Activated CD4-positive, alpha-beta T cell treated with anti-CD3 and anti-CD28 coated beads, Interleukin-10, Interleukin-2, amounts not matched to agents 100 ng/mL and 50 ng/mL, durations not matched to agents 16 hours and 8 hours (primary cell): ENCODE results near the gene CXCL17.
A peak's percentile ranks its signal among the peaks of the same experiment; 100 is the strongest.
"Not testable (repeated sequence)": the region's sequence is repeated elsewhere in the genome, so short reads cannot be mapped to it uniquely, and the experiment has no call there.

Source experiments
- DNase-seq: peaks from one replicate; pipeline ENCODE4 v3.0.0-alpha.2; 2020

The CXCL17 gene

DNA sequence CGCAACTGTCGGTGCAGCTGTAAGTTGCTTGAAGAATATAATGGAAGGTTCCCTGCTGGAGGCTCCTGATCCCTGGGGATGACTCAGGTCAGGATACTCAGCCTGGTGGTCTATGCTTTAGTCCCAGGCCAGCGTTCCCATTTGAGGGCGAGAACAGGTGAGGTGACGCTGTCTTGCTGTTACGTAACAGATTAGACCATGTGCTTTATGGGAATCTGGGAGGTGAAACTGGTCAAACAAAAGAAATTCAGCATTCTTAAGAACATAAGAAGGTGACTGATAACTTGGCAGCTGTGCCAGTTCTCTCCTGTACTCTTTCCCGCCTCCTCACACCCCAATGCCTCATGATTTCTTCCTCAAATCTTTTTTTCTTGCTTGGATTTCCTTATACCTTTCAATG, at the start of gene CXCL17:
CXCL17 (minus strand) TSS at position 114 of the 400 bp plus-strand sequence. CDS start 114 bp downstream, outside the sequence.
- DNase-seq, result no peak

GRCh38 chr19:42488783-42489521, 46.2 kb upstream of the CXCL17 start:
- no peak for DNase-seq

DNA sequence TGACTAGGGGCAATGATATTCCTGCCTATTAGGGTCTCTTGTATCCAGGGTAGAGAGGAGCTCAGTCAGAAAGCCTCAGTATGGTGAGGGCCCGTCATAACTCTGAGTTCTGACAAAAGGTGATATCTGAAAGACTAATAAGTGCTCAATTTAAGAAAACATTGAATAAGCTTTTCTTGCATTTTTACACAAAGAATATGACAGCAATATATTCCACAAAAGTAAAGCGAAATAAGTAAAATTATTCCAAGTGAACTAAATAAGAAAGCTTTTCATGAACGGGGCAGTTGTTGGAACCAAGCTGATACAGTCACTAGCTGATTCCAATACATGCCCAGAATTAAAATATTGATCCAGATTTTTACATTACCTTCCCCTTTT, 45.0 kb upstream of the CXCL17 start:
- no peak for DNase-seq

DNA sequence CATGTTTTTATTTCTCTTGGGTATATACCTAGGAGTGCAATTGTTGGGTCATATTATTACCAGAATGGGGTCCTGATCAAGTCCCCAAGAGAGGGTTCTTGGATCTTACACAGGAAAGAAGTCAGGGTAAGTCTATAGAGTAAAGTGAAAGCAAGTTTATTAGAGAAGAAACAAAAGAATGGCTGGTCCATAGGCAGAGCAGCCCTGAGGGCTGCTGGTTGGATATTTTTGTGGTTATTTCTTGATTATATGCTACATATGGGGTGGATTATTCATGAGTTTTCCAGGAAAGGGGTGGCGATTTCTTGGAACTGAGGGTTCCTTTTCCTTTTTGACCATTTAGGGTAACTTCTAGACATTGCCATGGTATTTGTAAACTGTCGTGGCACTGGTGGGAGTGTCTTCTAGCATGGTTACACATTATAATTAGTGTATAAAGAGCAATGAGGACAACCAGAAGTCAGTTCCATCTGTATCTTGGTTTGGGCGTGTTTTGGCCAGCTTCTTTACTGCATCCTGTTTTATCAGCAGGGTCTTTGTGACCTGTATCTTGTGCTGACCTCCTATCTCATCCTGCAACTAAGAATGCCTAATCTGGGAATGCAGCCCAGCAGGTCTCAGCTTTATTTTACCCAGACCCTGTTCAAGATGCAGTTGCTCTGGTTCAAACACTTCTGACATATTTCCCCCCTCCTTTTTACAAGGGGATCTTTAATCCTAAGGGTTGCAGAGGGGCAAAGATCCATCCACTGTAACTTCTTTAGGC, 44.5 kb upstream of the CXCL17 start:
- DNase-seq, result peak; percentile 26

DNA sequence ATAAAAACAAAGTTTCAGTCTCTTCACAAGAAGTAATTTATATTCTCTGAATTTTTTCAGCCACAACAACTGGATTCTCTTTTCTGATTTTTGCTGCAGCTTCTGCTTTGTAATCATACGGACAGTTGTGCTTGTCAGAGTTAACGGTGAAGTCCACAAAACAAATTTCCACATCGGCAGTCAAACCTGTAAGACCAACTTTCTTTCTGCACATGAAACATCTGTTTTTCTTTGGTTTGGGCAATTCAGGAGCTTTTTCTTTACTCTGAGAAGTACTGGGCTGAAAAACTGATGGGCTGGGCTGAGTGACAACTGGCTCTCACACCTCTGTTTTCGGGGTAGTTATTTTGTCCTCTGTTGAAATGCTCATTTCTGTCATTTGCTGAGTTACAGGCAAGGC, 42.3 kb upstream of the CXCL17 start:
- not testable (repeated sequence) for DNase-seq

DNA sequence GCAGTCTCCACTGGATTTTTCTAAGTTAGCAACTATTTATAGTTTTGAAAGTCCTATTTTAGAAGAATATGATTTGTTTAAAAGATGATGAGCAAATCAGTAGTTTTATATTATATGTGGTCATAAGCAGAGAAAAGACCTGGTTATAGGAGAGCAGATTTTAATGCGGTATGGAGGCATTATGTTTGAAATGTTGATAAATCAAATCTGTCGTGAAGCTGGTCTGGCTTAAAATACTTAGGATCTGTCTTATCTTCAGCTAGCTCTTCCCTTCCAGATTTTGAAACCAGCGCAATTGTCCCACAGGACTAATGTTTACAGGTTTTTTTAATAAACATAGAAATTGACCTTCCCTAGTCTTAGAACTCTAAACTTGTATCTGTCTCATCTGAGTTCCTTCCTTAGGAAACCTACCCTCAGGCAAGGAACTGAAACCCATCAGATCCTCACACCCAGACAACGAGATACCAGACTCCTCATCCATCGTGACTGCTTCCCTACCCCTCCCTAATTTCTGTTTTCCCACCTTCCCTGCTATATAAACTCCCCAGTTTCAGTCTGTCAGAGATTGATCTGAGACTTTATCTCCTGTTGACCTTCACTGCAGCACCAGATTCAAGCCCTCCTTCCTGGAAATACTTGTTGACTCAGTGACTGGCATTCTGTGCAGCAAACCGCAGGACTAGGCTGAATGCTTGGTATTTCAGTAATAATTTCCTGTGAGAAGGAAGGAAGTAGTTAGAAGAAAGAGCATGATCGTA, 37.8 kb upstream of the CXCL17 start:
- DNase-seq, result peak; percentile 61

DNA sequence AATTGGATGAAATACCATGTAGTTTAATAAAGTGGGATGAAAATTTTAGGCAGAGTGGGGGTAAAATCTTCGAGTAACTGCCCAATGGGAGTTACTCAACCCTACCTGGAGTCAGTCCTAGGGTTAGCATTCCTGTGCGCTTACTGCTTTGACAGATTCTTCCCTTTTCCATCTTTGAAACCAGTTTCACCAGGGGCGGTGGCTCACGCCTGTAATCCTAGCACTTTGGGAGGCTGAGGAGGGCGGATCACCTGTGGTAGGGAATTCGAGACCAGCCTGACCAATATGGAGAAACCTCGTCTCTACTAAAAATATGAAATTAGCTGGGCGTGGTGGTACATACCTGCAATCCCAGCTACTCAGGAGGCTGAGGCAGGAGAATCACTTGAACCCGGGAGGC, 37.0 kb upstream of the CXCL17 start:
- no peak for DNase-seq

- no peak for DNase-seq
These were observed 36.1 kb upstream of the CXCL17 start for GRCh38 chr19:42478765-42479311.

GRCh38 chr19:42477933-42478332, 35.2 kb upstream of the CXCL17 start:
- DNase-seq, result no peak

GRCh38 chr19:42477117-42477516, 34.4 kb upstream of the CXCL17 start:
- DNase-seq, result no peak

GRCh38 chr19:42475366-42475765, 32.6 kb upstream of the CXCL17 start:
- DNase-seq, result no peak

- no peak for DNase-seq
These were observed 32.0 kb upstream of the CXCL17 start for GRCh38 chr19:42474743-42475142.

DNA sequence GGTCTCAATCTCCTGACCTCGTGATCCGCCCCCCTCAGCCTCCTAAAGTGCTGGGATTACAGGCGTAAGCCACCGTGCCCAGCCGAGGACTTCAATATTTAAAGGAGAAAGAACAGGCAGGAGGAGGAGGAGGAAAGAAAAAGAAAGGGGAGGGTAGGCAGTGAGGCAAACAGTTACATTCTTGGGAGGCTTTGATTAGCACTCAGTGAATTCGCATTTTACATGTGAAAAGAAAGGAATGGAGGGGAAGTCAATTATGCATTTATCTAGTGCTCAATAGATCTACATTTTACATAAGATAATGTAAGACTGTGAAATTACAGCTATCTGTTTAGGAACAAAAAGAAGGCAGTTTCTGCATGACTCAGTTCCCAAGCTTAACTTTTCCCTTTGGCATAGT, 30.9 kb upstream of the CXCL17 start:
- DNase-seq, result no peak

DNA sequence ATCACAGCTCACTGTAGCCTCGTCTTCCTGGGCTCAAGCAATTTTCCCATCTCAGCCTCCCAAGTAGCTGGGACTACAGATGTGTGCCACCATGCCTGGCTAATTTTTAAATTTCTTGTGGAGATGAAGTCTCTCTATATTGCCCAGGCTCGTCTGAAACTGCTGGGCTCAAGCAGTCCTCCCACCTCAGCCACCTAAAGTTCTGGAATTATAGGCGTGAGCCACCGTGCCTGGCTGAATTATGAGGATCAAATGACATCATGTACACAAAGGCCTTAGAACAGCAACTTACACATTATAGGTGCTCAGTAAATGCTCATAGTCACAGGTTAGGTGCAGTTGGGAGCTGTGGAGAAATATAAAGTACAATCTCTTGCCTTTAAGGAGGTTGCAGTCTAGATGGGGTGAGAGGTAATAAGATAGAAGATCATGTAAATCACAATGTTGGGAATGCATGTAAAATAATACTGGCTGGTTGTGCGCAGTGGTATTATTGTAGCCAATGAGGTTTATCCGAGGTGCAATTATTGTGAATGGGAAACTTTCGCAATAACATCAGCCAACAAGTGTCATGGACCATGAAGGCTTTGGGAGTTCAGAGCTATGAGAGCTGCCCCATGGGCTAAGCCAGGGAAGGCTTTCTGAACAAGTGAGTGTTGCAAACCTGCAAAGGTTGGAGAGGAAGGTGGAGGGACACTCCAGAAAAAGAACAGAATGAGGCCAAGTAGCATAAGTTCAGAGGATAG, 29.8 kb upstream of the CXCL17 start:
- no peak for DNase-seq

DNA sequence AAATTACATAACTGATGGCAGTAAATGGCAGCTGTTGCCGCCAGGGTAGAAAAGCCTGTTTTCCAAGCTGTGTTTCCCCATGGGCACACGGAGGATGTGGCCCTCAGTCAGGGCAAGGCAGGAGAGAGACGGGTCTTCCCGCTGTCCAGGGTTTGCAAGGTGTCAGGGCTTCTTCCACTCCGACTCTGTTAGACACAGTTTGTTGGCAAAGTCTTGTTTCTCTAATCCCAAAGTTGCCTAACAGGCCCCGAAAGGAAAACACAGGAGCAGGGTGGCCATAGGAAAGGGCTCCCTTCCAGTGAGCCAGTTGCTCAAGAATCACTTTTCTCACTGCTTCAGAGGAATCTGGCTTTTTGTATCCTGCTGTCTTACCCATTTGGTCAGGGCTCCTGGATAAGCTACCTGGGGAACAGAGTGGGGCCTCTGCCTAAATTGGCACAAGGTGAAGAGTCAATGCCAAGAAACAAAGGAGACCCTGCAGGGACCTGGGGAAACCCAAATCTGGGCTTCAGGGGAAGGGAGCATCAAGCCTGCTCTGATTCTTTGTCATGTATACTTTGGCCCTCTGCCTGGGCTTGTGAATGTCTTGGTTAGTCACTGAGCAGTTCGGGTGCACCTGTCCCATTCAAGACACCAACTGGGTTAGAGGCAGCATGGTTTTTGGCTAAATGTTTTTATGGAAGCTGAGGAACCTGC, 29.0 kb upstream of the CXCL17 start:
- no peak for DNase-seq

DNA sequence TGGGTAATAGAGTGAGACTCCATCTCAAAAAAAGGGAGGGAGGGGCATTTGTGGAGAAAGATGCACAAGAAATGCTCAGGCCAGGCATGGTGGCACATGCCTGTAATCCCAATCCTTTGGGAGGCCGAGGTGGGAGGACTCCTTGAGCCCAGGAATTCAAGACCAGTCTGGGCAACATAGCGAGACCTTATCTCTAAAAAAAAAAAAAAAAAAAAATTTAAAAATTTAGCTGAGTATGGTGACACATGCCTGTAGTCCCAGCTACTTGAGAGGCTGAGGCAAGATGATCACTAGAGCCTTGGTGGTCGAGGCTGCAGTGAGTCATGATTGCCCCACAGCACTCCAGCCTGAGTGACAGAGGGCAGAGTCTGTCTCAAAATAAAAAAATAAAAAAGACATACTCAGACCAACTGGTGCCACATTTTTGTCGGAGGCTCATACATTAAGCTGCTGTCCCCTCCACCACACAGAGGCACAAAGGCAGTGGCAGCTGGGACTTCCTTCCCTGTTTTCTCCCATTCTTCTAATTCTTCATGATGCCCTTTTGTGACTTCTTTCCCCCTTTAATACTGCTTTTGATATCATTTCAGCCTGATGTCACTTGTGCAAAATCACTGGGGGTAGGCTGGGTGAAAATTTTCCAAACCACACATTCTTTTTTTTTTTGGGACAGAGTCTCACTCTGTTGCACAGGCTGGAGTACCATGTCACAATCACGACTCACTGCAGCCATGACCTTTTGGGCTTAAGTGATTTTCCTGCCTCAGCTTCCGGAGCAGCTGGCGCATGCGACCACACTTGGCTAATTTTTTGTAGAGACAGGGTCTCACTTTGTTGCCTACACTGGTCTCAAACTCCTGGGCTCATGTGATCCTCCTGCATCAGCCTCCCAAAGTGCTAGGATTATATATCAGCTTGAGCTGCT, 26.8 kb upstream of the CXCL17 start:
- no peak for DNase-seq

GRCh38 chr19:42468273-42468796, 25.6 kb upstream of the CXCL17 start:
- no peak for DNase-seq

GRCh38 chr19:42467183-42467760, 24.5 kb upstream of the CXCL17 start:
- peak; percentile 5 for DNase-seq

DNA sequence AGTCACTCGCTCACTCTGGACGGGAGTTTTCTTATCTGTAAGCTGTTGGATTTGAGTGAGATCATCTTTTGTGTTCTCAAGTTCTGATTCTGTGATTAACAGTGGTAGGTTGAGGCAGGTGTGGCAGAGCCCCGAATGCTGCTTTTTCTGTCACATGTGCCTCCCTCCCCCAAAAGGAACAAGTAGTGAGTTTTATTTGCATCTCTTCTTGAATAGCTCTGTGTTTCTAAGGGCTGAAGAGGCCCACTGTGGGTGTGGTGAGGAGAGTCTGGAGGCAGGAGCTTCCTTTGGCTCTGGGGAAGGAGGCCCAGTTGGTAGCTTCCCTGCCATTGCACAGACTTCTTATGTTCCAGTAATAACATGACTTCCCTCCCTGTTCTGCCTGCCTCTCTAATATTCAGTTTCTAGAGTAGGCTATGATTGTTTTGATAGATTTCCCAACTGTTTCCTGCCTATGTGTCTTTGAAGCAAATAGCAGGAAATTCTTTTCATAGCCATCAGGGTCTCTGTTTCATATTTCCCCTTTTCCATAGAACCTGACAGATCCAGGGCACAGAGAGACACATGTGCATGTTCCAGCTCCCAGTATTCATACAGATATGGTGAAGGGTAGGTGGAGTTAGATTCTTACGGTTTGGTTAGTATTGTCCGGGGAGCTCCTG, 23.9 kb upstream of the CXCL17 start:
- no peak for DNase-seq
